CD4-positive, alpha-beta T cell treated with Interleukin-4 for 4 hours (primary cell): ENCODE data around the gene NUP210L.
A peak's percentile ranks its signal among the peaks of the same experiment; 100 is the strongest.
"Not testable (repeated sequence)": the region's sequence is repeated elsewhere in the genome, so short reads cannot be mapped to it uniquely, and the experiment has no call there.

Experiments
- DNase-seq: peaks from one replicate; pipeline ENCODE4 v3.0.0-alpha.2; 2020

The NUP210L gene

DNA sequence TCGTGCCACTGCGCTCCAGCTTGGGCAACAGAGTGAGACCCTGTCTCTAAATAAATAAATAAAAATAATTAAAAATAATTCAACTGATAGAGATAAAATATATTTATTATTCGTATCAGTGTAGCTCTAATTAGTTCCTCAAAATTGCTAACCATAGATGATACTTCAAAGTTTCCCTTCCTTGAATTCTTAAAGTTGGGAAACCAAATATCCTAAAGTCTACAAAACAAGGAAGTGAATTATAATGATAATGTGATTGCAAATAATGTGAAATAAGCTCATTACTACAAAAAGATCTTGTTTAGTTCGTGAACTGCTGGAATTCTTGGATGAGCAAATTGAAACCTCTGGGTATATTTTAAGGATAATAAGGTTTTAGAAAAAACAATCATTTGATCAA lies 60.5 kb downstream of the NUP210L start:
- no peak for DNase-seq

DNA sequence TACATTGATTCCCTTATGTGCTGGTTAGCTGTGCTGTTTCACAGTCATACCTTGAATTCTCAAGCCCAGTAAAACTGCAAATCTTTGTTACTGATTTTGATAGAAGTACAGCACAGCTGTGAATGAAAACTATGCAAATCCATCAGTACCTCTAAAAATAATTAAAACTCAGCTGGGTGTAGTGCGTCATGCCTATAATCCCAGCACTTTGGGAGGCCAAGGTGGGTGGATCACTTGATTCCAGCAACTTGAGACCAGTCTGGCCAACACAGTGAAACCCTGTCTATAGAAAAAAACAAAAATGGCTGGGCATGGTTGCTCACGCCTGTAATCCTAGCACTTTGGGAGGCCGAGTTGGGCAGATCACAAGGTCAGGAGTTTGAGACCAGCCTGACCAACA lies 61.2 kb downstream of the NUP210L start:
- no peak for DNase-seq

DNA sequence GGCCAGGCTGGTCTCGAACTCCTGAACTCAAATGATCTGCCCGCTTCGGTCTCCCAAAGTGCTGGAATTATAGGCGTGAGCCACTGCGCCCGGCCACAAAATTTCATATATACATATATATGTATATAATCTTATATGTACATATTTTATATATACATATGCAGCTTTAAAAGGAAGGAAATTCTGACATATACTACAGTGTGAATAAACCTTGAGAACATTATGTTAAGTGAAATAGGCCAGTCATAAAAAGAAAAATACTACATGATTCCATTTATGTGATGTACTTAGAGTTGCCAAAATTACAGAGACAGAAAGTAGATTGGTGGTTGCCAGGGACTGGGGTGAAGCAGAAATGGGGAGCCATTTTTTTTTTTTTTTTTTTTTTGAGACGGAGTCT lies 63.2 kb downstream of the NUP210L start:
- DNase-seq, result no peak

DNA sequence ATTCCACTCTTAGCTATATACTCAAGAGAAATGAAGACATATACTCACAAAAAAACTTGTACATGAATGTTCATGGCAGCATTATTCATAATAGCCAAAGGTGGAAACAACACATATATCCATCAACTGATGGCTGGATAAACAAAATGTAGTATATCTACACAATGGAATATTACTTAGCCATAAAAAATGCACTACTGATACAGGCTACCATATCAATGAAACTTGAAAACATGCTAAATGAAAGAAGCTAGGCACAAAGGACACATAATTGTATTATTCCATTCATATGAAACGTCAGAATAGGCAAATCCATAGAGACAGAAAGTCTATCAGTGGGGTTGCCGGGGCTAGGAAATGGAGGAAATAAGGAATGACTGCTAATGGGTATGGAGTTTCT lies 67.3 kb downstream of the NUP210L start:
- DNase-seq, result no peak

DNA sequence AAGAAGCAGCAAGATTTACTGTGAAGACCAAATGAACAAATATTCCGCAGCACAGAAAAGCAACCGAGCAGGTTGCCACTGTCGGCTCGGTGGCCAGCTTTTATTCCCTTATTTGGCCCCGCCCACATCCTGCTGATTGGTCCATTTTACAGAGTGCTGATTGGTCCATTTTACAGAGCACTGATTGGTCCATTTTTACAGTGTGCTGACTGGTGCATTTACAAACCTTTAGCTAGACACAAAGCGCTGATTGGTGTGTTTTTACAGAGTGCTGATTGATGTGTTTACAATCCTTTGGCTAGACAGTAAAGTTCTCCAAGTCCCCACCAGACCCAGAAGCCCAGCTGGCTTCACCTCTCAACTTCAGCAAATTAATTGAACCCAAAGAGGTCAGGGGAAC lies 71.8 kb downstream of the NUP210L start:
- not testable (repeated sequence) for DNase-seq

DNA sequence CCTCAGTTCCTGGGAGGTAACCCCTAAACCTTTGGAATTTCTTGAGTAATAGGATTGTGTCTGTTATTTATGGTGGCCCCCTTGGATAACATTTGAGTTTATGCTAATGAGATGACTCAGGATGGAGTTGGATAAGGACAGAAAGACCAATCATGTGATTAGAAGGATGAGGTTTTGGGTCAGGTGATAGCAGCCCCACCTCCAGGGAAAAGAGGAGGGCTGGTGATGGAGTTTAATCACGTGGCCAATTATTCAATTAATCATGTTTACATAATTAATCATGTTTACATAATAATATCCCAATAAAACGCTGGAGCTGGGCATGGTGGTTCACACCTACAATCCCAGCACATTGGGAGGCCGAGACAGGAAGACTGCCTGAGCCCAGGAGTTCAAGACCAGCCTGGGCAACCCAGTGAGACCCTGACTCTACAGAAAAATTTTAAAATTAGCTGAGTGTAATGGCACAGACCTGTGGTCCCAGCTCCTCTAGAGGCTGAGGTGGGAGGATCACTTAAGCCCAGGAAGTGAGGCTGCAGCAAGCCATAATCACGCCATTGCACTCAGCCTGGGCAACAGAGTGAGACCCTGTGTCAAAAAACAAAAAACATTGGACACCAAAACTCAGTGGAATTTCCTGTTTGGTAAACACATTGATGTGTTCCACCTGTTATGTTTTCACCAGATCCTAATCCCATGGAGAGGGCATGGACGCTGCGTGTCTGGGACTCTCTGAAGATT lies 73.3 kb downstream of the NUP210L start:
- DNase-seq, result no peak

DNA sequence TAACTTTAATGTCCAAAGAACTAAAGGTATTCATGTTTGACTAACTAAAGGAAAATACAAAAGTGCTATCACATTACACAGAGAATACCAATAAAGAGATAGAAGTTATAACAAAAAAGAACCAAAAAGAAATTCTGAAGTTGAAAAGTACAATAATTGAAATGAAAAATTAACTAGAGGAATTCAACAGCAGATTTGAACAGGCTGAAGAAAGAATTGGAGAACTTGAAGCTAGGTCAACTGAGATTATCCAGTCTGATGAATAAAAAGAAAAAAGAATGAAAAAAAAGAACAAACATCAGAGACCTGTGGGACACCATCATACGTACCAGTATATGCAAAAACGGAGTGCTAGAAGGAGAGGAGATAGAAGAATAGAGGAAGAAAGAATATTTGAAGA lies 78.5 kb downstream of the NUP210L start:
- no peak for DNase-seq

DNA sequence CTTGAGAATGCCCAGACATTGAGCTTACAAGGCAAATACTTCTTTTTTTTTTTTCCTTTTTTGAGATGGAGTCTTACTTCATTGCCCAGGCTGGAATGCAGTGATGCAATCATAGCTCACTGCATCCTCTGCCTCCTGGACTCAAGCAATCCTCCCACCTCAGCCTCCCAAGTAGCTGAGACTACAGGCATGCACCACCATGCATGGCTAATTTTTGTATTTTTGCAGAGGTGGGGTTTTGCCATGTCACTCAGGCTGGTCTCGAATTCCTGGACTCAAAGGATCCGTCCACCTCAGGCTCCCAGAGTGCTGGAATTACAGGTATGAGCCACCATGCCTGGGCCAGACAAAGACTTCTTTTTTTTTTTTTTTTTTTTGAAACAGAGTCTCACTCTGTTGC lies 79.1 kb downstream of the NUP210L start:
- no peak for DNase-seq

DNA sequence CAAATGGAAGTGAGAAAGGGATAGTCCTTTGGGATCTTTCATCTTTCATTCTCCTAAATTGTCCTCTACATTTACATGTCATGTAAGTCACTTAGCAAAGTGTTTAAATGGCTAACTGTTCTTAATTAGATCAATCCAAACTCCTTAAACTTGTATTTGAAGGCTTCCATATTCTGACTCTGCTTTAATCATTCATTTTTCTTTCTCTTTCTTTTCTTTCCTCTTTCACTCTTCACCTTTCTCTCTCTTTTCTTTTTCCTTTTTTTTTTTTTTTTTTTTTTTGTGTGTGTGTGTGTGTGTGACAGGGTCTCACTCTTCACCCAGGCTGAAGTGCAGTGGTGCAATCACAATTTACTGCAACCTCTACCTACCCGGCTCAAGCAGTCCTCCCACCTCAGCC lies 92.6 kb downstream of the NUP210L start:
- DNase-seq, result no peak

DNA sequence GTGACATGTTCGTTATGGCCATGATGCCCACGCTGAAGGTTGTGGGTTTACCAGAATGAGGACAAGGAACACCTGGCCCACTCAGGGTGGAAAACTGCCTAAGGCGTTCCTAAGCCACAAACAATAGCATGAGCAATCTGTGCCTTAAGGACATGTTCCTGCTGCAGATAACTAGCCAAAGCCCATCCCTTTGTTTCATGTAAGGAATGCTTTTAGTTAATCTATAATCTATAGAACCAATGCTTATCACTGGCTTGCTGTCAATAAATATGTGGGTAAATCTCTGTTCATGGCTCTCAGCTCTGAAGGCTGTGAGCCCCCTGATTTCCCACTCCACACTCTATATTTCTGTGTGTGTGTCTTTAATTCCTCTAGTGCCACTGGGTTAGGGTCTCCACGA lies 107.4 kb downstream of the NUP210L start:
- not testable (repeated sequence) for DNase-seq

DNA sequence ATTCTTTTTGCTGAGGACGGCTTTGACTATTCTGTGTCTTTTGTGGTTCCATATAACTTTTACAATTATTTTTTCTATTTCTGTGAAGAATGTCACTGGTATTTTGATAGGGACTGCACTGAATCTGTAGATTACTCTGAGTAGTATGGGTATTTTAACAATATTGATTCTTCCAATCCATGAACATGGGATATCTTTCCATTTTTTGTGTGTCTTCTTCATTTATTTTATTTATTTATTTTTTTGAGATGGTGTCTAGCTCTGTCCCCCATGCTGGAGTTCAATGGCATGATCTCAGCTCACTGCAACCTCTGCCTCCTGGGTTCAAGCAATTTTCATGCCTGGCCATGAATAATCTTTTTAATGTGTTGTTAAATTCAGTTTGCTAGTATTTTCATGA lies 121.2 kb downstream of the NUP210L start:
- not testable (repeated sequence) for DNase-seq

DNA sequence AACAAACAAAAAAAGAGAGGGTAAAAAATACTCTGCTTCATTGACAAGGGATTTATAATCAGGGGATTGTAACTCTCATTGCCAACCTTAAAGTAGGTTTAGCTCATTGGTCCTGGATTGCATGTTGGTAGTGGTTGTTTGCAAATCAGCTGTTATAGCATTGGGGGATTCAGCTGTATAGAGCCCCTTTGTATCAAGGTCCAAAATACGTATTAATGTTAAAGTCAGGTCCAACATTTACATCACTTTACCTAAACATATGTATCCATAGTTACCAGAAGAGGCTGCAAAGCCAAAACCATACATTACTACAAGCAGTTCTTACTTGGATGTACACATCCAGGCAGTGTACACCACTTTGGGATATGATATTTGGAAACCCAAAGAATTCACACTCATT lies 134.9 kb downstream of the NUP210L start:
- DNase-seq, result no peak

DNA sequence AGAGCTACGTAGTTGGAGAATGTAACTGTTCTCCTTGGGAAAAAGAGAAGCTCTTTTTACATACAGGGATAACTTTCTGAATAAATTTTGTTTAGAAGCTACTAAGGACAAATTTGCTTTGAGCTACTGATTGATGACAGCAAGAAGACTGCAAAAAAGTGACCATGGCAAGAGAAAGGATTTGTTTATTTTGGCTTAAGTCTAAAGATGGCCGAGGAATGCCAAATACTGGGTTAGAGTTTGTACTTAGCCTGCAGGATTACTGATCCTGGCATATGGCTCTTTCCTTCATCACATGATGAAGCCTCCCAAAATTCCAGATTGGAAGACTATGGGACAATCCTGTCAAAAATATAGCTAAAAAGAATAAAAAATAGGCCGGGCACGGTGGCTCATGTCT lies 135.6 kb downstream of the NUP210L start:
- DNase-seq, result no peak

DNA sequence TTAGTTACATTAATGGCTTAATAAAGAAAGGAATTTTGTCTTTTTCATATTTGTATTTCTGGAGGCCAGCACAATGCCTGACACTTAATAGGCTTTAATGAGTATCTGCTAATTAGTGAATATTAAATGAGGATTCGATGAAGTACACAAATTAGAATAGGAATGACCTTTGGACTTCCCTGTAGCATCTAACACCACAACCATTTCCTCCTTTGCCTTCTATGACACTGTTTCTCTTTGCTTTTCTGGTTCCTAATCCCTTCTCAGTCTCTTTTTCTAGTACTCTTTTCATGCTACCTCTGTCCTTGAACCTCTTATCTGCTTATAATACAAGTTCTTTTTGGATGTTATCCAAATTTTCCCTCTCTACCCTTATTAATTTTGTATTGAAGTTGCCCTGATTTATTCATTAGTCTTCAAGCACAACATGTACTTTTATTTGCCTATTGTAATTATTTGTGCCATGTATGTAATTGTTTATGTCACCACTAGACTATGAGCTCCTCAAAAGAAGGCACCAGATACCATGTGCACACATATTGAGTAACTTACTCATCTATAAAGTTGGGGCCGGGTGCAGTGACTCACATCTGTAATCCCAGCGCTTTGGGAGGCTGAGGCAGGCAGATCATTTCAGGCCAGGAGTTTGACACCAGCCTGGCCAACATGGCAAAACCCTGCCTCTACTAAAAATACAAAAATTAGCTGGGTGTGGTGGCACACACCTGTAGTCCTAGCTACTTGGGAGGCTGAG lies 140.5 kb downstream of the NUP210L start:
- DNase-seq, result no peak

DNA sequence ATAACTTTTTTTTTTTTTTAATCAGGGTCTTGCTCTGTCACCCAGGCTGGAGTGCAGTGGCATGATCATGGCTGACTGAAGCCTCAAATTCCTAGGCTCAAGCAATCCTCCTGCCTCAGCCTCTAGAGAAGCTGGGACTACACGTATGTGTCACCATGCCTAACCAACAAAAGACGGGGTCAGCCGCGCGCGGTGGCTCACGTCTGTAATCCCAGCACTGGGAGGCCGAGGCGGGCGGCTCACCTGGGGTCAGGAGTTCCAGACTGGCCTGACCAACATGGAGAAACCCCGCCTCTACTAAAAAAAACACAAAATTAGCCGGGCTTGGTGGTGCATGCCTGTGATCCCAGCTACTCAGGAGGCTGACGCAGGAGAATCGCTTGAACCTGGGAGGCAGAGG lies 142.3 kb downstream of the NUP210L start:
- not testable (repeated sequence) for DNase-seq

DNA sequence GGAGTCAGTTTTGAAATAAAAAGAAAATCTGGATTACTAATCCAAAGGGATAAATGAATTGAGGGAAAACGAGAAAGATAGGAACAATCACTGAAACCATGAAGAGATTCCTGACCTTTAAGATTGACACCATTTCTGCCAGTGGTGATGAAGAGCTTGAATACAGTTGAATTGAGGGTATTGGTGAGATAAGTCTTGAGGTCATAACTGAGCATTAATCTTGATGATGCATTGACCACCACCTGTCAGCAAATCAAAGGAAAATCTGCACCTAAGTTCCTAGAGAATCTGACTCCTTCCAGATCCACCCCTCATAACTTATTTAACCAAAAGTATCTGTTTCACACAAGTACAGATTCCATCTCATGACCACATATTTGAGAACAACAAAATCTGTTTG lies 142.7 kb downstream of the NUP210L start:
- no peak for DNase-seq

DNA sequence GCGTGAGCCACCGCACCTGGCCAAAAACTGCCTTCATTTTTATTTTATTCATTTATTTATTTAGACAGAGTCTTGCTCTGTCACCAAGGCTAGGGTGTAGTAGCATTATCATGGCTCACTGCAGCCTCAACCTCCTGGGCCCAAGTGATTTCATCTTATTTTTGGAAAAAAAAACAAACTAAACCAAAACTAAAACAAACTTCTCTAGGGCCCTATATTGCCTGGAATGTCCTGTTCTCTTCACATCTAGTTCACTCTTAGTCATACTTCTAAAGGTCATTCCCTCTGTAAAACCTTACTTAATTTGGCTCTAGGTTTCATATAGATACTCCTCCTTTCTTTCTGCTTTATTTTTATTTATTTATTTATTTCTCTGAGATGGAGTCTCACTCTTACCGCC lies 148.7 kb downstream of the NUP210L start:
- DNase-seq, result no peak

DNA sequence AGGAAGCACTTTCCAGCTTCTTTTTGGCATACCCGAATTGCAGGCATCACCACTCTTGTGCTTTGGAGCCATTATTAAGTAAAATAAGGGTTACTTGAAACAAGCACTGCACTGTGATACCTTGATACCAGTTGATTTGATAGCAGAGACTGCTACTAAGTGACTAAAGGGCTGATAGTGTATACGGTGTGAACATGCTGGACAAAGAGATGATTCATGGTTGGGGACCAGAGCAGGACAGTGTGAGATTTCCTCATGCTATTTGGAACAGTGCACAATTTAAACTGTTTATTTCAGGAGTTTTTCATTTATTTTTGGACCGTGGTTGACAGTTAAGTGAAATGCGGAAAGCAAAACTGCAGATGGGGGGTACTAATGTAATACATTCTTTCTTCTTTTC lies 154.5 kb downstream of the NUP210L start:
- DNase-seq, result no peak

DNA sequence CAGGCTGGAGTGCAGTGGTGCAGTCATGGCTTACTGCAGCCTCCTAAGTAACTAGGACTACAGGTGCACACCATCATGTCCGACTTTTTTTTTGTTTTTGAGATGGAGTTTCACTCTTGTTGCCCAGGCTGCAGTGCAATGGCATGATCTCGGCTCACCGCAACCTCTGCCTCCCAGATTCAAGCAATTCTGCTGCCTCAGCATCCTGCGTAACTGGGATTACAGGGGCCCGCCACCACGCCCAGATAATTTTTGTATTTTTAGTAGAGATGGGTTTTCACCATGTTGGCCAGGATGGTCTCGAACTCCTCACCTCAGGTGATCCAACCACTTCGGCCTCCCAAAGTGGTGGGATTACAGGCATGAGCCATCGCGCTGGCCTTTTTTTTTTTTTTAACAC lies 158.0 kb downstream of the NUP210L start:
- not testable (repeated sequence) for DNase-seq

DNA sequence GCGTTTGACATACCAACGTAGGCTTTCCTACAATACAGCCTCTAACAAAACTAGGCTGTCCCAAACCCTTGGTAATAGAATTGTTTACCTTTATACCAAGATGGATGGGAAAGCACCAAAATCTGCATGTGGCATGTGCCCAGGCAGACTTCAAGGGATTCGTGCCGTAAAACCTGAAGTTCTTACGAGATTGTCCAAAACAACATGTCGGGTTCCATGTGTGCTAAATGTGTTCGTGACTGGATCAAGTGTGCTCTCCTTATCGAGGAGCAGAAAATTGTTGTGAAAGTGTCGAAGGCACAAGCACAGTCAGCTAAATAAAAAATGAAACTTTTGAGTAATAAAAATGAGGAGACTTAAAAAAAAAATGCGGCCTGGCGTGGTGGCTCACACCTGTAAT lies 159.2 kb downstream of the NUP210L start:
- no peak for DNase-seq

DNA sequence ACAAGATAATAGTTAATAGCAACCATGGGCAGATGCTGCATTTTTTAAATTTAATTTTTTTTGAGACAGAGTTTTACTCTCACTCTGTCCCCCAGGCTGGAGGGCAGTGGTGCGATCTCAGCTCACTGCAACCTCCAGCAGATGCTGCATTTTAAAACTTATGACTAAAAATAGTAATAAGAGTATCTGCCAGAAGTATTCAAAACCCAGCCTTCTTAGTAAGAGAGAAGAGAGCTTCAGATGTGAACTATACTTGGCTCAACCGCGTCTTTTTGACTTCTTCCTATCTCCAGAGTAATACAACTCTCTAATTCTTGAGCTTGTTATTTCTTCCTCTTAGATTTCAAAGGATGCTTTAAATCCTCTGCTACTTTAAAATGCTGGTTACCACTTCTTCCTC lies 159.7 kb downstream of the NUP210L start:
- no peak for DNase-seq

DNA sequence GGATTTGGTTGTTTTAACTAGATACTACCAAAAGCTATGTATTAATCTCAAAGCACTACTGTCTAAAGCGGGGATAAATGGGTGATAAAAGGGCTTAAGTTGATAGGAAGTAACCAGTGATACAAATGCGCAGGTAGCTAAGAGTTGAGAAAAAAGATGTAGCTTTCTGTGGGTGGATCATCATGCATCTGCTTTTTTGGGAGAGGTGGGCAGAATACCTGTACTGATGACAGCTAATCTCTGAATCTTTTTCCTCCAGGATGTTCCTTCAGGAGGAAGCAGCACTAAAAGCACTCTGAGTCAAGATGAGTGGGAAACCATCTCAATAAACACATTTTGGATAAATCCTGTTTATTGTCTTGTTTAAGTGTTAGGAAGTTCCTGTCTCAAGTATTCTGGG lies 163.1 kb downstream of the NUP210L start:
- DNase-seq, result no peak

DNA sequence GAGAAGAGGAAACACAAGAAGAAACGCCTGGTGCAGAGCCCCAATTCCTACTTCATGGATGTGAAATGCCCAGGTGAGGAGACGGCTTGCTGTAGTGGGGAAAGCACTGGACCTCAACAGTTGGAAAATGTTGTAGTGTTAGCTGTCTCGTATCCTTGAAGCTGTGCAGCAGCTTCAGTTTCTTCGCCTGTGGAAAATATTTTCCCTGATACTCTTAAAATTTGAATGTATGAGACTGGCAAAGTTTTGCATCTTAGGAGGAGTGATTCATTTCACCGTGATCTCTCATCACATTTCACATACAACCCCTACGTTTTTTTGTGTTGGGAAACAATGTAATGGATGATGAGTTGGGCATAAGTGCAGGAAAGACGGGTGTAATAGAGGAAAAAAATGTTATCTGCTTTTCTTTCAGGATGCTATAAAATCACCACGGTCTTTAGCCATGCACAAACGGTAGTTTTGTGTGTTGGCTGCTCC lies 163.7 kb downstream of the NUP210L start:
- DNase-seq, result no peak

DNA sequence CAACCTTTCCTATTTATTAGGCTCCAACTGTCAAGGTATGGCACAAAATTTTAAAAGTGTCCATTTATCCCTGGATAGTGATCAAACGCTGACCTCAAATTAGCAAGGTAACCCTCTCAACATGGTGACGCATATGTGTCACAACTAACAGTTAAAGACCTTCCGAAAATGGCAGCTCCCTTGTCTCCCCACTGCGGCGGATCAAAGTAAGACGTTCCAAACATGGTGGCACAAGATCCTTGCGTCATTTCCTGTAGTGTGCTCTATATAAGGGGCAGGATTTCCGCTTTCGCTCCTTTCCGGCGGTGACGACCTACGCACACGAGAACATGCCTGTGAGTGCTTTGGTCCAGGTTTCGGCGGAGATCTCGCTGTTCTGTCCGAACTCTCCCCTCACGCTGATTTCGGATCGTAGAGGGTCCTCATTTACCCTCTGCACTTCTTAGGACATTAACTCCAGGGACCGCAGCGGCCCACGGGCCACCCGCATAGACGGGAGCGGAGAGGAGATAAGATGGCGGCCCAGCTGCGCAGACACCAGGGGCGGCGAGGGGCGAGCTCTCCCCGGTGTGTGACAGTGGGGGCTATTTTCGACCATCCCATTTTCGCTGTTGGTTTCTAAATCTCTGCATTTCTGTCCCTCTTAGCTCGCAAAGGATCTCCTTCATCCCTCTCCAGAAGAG lies 164.3 kb downstream of the NUP210L start, which contains the start of gene RPS27:
Gene RPS27 (plus strand): TSS at position 295 of the 683 bp plus-strand sequence. CDS start 35 bp downstream, at position 330.
- DNase-seq, result peak; percentile 98
